ENCODE data around the gene ZBP1.
A peak's percentile ranks its signal among the peaks of the same experiment; 100 is the strongest.

The ZBP1 gene

DNA sequence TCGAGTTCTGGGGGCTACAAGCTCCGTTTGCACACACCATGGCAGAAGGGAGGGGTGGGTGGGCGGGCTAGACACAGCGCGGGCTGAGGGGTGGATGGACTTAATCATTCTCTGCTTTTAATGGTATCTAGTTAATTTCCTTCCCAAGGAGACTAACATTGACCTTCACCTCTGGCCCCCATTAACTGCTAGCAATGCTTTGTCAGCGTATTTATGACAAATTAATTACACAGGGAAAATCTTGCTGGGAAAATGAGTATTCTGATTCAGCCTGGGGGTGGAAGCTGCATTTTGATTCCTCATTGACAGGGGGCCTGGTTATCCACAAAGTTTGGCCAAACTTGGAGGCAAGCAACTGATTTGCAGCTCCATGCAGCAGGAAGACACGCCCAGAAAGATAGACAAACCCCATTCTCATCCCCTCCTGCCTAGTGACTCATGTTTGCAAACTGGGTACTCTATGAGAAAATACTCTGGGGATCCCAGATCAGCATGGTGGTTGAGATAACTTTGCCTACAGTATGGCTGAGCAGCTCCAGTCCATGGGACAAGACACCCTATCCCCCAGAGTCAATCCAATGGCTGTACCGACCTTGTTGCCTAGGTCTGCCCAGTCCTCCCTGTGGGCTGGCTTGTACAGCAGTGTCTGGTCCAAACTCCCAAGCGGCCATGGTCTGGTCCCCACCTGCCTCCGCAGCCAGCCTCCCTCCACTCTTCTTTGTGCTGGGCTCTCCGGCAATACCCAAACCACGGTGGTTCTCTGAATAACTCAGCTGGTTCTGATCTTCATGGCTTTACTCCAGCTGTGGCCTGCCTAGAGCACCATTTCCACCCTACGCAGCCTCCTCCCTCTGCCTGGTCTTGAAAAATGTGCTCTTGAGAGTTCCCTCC is 19.7 kb downstream of the ZBP1 start:
- TF ChIP-seq, protein P1, sequence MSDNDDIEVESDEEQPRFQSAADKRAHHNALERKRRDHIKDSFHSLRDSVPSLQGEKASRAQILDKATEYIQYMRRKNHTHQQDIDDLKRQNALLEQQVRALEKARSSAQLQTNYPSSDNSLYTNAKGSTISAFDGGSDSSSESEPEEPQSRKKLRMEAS (IDR thresholded peaks at IDR 0.05) = no peak
- TF ChIP-seq TEAD4 (IDR thresholded peaks at IDR 0.05) (no peak), CREB1 (IDR thresholded peaks at IDR 0.05; ENCODE audit: low read depth) (no peak), YY1 (IDR thresholded peaks at IDR 0.05; ENCODE audit: low read depth) (no peak), EGR1 (IDR thresholded peaks at IDR 0.05) (no peak), ZBTB7A (IDR thresholded peaks at IDR 0.05; ENCODE audit: low read depth) (no peak), FOXM1 (IDR thresholded peaks at IDR 0.05; ENCODE audit: borderline replicate concordance, low read depth) (no peak), TCF12 (IDR thresholded peaks at IDR 0.05; ENCODE audit: low read depth) (no peak), TAF1 (IDR thresholded peaks at IDR 0.05; ENCODE audit: low read depth) (no peak), EP300 (IDR thresholded peaks at IDR 0.05; ENCODE audit: borderline replicate concordance) (no peak), RAD21 (IDR thresholded peaks at IDR 0.05; ENCODE audit: low read depth) (no peak), NFIC (IDR thresholded peaks at IDR 0.05) (no peak), CEBPB (IDR thresholded peaks at IDR 0.05) (no peak)
- TF ChIP-seq, protein P2, sequence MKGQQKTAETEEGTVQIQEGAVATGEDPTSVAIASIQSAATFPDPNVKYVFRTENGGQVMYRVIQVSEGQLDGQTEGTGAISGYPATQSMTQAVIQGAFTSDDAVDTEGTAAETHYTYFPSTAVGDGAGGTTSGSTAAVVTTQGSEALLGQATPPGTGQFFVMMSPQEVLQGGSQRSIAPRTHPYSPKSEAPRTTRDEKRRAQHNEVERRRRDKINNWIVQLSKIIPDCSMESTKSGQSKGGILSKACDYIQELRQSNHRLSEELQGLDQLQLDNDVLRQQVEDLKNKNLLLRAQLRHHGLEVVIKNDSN (IDR thresholded peaks at IDR 0.05) = no peak
- TF ChIP-seq, protein P3, sequence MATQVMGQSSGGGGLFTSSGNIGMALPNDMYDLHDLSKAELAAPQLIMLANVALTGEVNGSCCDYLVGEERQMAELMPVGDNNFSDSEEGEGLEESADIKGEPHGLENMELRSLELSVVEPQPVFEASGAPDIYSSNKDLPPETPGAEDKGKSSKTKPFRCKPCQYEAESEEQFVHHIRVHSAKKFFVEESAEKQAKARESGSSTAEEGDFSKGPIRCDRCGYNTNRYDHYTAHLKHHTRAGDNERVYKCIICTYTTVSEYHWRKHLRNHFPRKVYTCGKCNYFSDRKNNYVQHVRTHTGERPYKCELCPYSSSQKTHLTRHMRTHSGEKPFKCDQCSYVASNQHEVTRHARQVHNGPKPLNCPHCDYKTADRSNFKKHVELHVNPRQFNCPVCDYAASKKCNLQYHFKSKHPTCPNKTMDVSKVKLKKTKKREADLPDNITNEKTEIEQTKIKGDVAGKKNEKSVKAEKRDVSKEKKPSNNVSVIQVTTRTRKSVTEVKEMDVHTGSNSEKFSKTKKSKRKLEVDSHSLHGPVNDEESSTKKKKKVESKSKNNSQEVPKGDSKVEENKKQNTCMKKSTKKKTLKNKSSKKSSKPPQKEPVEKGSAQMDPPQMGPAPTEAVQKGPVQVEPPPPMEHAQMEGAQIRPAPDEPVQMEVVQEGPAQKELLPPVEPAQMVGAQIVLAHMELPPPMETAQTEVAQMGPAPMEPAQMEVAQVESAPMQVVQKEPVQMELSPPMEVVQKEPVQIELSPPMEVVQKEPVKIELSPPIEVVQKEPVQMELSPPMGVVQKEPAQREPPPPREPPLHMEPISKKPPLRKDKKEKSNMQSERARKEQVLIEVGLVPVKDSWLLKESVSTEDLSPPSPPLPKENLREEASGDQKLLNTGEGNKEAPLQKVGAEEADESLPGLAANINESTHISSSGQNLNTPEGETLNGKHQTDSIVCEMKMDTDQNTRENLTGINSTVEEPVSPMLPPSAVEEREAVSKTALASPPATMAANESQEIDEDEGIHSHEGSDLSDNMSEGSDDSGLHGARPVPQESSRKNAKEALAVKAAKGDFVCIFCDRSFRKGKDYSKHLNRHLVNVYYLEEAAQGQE (IDR thresholded peaks at IDR 0.05; ENCODE audit: low read depth) = no peak

DNA sequence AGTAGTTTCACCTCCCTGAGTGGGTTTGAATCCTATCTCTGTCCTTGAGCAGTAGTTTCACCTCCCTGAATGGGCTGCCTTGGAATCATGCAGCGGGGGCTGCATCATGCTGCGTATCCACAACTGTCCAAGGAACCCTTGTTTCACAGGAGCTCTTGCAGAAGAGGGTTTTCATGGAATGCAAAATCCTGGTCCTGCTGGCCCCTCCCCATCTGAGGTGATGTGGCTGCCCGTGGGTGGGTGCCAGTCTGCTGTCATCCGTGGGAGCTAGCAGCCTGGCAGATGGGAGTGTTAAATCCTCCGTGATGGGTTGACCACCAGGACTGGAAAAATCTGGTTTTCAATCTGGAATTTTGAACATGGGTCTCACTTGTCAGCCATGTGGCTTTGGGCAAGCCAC is 21.7 kb downstream of the ZBP1 start:
- TF ChIP-seq CREB1 (IDR thresholded peaks at IDR 0.05; ENCODE audit: low read depth) (no peak), FOXM1 (IDR thresholded peaks at IDR 0.05; ENCODE audit: borderline replicate concordance, low read depth) (no peak), TEAD4 (IDR thresholded peaks at IDR 0.05) (no peak), TCF12 (IDR thresholded peaks at IDR 0.05; ENCODE audit: low read depth) (no peak), YY1 (IDR thresholded peaks at IDR 0.05; ENCODE audit: low read depth) (no peak), RAD21 (IDR thresholded peaks at IDR 0.05; ENCODE audit: low read depth) (no peak), NFIC (IDR thresholded peaks at IDR 0.05) (no peak), CEBPB (IDR thresholded peaks at IDR 0.05) (no peak), EGR1 (IDR thresholded peaks at IDR 0.05) (no peak), EP300 (IDR thresholded peaks at IDR 0.05; ENCODE audit: borderline replicate concordance) (no peak), TAF1 (IDR thresholded peaks at IDR 0.05; ENCODE audit: low read depth) (no peak), ZBTB7A (IDR thresholded peaks at IDR 0.05; ENCODE audit: low read depth) (no peak)
- TF ChIP-seq, protein P2 (IDR thresholded peaks at IDR 0.05) = no peak
- TF ChIP-seq, protein P1 (IDR thresholded peaks at IDR 0.05) = no peak
- TF ChIP-seq, protein P3 (IDR thresholded peaks at IDR 0.05; ENCODE audit: low read depth) = no peak

DNA sequence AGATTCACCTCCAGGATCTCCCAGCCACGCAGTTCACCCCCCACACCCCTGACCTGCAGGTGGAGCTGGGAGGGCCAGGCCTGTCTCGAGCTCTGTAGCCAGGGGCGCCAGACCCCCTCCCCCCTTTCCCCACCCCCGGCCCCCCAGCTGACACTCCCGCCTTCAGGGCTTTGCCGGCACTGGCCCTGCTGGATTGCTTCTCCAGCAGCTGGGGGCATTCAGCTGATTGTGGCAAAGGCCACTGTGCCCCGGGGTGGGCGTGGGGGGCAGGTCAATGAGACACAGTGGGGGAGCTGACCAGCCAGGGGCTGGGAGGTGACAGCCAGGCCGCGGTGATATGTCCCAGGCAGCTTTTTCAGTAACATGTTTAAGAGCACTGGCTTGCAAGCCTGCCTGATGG is 22.2 kb downstream of the ZBP1 start:
- TF ChIP-seq TEAD4 (IDR thresholded peaks at IDR 0.05) (no peak), NFIC (IDR thresholded peaks at IDR 0.05) (no peak), TCF12 (IDR thresholded peaks at IDR 0.05; ENCODE audit: low read depth) (no peak), TAF1 (IDR thresholded peaks at IDR 0.05; ENCODE audit: low read depth) (no peak), CREB1 (IDR thresholded peaks at IDR 0.05; ENCODE audit: low read depth) (no peak), ZBTB7A (IDR thresholded peaks at IDR 0.05; ENCODE audit: low read depth) (no peak)
- TF ChIP-seq, protein P2 (IDR thresholded peaks at IDR 0.05) = no peak

DNA sequence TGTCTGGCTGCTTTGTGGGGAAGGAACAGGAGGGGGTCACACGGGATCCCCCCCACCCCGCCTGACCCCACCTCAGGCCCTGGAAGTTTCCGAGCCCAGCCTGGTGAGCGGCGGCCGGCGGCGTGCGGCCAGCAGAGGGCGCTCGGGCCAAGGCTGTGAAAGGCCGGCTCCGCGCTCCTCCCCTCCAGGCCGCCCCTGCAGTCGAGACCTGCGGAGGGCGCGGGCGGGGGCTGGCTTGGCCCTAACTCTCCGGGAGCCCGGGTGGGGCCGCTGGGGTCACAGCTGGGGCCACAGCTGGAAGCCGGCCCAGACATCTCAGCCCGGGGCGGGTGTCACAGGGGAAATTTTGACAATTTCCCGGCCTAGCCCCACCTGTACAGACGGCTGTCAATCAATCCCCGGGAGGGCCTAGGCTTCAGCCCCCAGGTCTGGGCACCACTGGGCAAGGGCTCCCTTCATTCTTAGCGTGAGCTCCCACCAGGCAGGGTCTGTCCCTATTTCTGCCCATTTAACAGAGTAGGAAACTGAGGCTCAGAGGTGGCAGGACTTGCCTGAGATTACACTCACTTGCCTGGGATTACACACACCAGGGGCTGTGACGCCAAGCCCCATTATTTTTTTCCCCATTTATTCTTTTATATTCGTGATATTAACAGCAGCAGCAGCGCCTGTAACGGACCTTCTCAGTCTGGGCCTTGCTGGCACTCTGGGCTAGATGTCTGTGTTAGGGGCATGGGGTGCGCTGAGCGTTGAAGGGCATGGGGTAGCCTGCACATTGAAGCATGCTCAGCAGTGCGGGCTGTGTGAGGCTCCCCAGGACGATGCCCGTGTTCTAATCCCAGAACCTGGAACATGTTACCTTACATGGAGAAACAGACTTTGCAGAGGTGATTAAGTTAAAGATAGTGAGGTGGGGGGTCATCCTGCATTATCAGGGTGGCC is 23.0 kb downstream of the ZBP1 start:
- TF ChIP-seq TAF1 (IDR thresholded peaks at IDR 0.05; ENCODE audit: low read depth) (no peak), RAD21 (IDR thresholded peaks at IDR 0.05; ENCODE audit: low read depth) (peak; percentile 87)
